Liver (tissue), 3 donors: ENCODE results near the gene ERAP2.

ENCODE experiments used
- CTCF ChIP-seq: fragments of 150-350 bp; IDR thresholded peaks from 2 replicates; pipeline ENCODE4 v1.5.1; 2017; ENCODE audit warnings: improper control_type of control experiment, low read depth, low read length; ENCODE audit not compliant: missing input control
- GABPA ChIP-seq, 2 donors: IDR thresholded peaks in 1 of 2; conservative IDR thresholded peaks in 1 of 2; 2 replicates each; pipeline ENCODE4 v1.6.1; 2016; ENCODE audit warnings: antibody characterized with exemption in 2 of 2, mild to moderate bottlenecking in 1 of 2, moderate library complexity in 1 of 2
- HNF4G ChIP-seq: IDR thresholded peaks from 2 replicates; pipeline ENCODE4 v1.6.1; 2016; ENCODE audit warnings: antibody characterized with exemption
- RAD21 ChIP-seq, 2 donors: IDR thresholded peaks; 2 replicates each; pipeline ENCODE4 v1.6.1; 2016; ENCODE audit warnings: antibody characterized with exemption in 2 of 2, mild to moderate bottlenecking in 2 of 2
- REST ChIP-seq: IDR thresholded peaks from 2 replicates; pipeline ENCODE4 v1.6.1; 2016; ENCODE audit warnings: antibody characterized with exemption, mild to moderate bottlenecking
- YY1 ChIP-seq: IDR thresholded peaks from 2 replicates; pipeline ENCODE4 v1.6.1; 2016; ENCODE audit warnings: antibody characterized with exemption, mild to moderate bottlenecking
- TF ChIP-seq, protein P1 (sequence below): IDR thresholded peaks from 2 replicates; pipeline ENCODE4 v1.6.1; 2016; ENCODE audit warnings: antibody characterized with exemption
- TF ChIP-seq, protein P2 (sequence below): IDR thresholded peaks from 2 replicates; pipeline ENCODE4 v1.6.1; 2016; ENCODE audit warnings: antibody characterized with exemption
- donor health status: healthy.
- donor health status: healthy.

DNA sequence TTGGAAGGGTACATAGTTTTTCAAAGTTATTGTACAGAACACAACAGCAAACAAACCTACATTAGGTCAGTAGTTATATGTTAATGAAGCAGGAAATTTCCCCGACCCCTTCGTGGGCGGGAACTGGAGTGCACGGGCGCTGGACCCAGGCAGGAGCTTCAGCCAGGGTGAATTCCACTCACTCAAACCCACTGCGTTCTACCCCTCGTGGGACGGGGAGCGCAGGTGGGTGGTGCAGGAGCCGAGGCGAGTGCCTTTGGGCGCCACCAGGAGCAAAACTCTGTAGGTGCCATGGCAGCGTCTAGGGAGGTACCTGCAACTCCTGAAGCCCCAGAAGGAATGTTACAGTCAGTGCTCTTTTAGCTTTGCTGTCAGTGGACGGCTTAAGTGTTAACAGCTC lies 39.0 kb upstream of the ERAP2 start:
- TF ChIP-seq YY1 (no peak), REST (no peak), CTCF (no peak), HNF4G (no peak), RAD21 (IDR thresholded peaks at IDR 0.05) (no peak), GABPA (IDR thresholded peaks at IDR 0.05 in 1 of 2, conservative IDR thresholded peaks at IDR 0.05 in 1 of 2) (no peak)
- TF ChIP-seq, protein P1, sequence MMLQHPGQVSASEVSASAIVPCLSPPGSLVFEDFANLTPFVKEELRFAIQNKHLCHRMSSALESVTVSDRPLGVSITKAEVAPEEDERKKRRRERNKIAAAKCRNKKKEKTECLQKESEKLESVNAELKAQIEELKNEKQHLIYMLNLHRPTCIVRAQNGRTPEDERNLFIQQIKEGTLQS, result no peak
- TF ChIP-seq, protein P2, sequence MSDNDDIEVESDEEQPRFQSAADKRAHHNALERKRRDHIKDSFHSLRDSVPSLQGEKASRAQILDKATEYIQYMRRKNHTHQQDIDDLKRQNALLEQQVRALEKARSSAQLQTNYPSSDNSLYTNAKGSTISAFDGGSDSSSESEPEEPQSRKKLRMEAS, result no peak
